Urinary bladder (tissue), 4 donors: Measurements from ENCODE around the gene LPGAT1. TPM values are rescaled to one million over a fixed set of nuclear protein-coding genes. Genes with fewer than 3 reads are reported as not detected.

ENCODE experiments used
- DNase-seq: peaks from one replicate; pipeline ENCODE4 v3.0.0-alpha.2; 2015; ENCODE audit errors: extremely low spot score
- H3K27ac ChIP-seq: one replicate; pipeline ENCODE4 v1.5.1; 2013; ENCODE audit warnings: low read depth, mild to moderate bottlenecking, moderate library complexity
- H3K36me3 ChIP-seq: one replicate; pipeline ENCODE4 v1.6.1; 2013; ENCODE audit warnings: mild to moderate bottlenecking, moderate library complexity; ENCODE audit not compliant: insufficient read depth
- H3K4me1 ChIP-seq: one replicate; pipeline ENCODE4 v1.6.1; 2013; ENCODE audit warnings: mild to moderate bottlenecking, moderate library complexity; ENCODE audit not compliant: insufficient read depth
- H3K4me3 ChIP-seq: one replicate; pipeline ENCODE4 v1.5.1; 2013; ENCODE audit warnings: low read depth, low read length
- WGBS: extraction: QIAGEN DNeasy Blood & Tissue Kit; methylation state at CpG from one replicate; pipeline ENCODE4 v1.1.7; 2013; 5-methylcytosine and 5-hydroxymethylcytosine counted together
- polyA plus RNA-seq: library from polyadenylated mRNA; stranded (reverse); fragments of 200-250 nt; gene quantifications from one replicate; pipeline ENCODE4 v1.2.3, GENCODE V29; 2013
- total RNA-seq: library from RNA; depleted of rRNA; stranded (reverse); fragments of >200 nt; gene quantifications from one replicate; pipeline ENCODE4 v1.2.3, GENCODE V29; 2014
- donor health status: healthy with polysubstance abuse.
- donor health status: healthy.

Gene LPGAT1
- total and polyA plus RNA-seq, 2 donors, result 13.4 to 50.2 TPM

DNA sequence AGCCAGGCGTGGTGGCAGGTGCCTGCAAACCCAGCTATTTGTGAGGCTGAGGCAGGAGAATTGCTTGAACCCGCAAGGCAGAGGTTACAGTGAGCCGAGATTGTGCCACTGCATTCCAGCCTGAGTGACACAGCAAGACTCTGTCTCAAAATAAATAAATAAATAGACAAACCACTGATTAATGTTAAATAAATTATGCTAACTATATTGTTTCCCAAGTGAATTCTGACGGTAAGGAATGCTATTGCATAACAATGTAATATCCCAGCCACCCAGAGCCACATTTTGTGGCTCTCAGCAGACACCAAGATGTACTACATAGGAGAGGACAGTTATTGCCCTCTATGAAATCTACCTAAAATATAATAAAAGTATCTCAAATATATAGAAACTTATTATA is 55.4 kb downstream of the LPGAT1 start:
- Histone ChIP-seq H3K4me3 (no peak overlapping the region), H3K4me1 (no peaks in the 10 kb centered on the region), H3K36me3 (no peaks in the 10 kb centered on the region), H3K27ac (no peak overlapping the region)
- 87% methylated on average over 4 of the region's 4 CpGs for WGBS
- DNase-seq, result no peak

- no peak overlapping the region for H3K27ac ChIP-seq
- no peak for DNase-seq
- no peaks in the 10 kb centered on the region for H3K4me1 ChIP-seq
- H3K36me3 ChIP-seq, result peaks cover 3% of the 10 kb centered on the region
- no peak overlapping the region for H3K4me3 ChIP-seq
- 96% methylated on average over 1 of the region's 1 CpG for WGBS
Measured at GRCh38 chr1:211764701-211765100, 65.9 kb downstream of the LPGAT1 start.

DNA sequence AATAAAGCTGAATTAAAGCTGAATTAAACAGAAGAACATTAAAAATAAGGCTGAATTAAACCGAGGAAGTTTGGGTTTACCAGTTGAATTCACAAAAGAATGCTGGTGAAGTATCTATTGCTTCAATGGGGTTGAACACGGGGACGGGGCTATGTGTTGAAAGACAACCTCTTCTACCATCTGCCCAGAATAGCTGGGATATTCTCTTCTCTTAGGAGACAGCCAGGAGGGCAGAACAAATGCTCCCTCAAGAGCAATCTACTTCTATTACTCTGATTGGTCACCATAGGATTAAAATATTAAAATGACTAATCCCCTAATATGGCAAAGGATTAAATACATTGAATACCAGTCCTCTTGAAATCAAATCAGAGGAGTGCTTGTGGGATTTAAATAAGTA is 68.4 kb downstream of the LPGAT1 start:
- peaks cover 3% of the 10 kb centered on the region for H3K36me3 ChIP-seq
- 98% methylated on average over 3 of the region's 3 CpGs for WGBS
- DNase-seq, result no peak
- H3K27ac ChIP-seq, result no peak overlapping the region
- no peaks in the 10 kb centered on the region for H3K4me1 ChIP-seq
- no peak overlapping the region for H3K4me3 ChIP-seq

GRCh38 chr1:211761400-211761799 is 69.2 kb downstream of the LPGAT1 start:
- no peaks in the 10 kb centered on the region for H3K4me1 ChIP-seq
- H3K36me3 ChIP-seq, result peaks cover 3% of the 10 kb centered on the region
- no peak overlapping the region for H3K27ac ChIP-seq
- DNase-seq, result no peak
- H3K4me3 ChIP-seq, result no peak overlapping the region

GRCh38 chr1:211756471-211757020 is 74.0 kb downstream of the LPGAT1 start:
- no peaks in the 10 kb centered on the region for H3K4me1 ChIP-seq
- H3K27ac ChIP-seq, result no peak overlapping the region
- DNase-seq, result no peak
- no peaks in the 10 kb centered on the region for H3K36me3 ChIP-seq
- no peak overlapping the region for H3K4me3 ChIP-seq
- WGBS, result 96% methylated on average over 7 of the region's 7 CpGs

- Histone ChIP-seq H3K4me1 (no peaks in the 10 kb centered on the region), H3K4me3 (no peak overlapping the region), H3K36me3 (peaks cover 5% of the 10 kb centered on the region), H3K27ac (no peak overlapping the region)
- 81% methylated on average over 4 of the region's 4 CpGs for WGBS
- DNase-seq, result no peak
Measured at GRCh38 chr1:211753649-211754251, 76.8 kb downstream of the LPGAT1 start.

GRCh38 chr1:211752951-211753486 is 77.5 kb downstream of the LPGAT1 start:
- peaks cover 5% of the 10 kb centered on the region for H3K36me3 ChIP-seq
- no peaks in the 10 kb centered on the region for H3K4me1 ChIP-seq
- 28% methylated on average over 2 of the region's 2 CpGs for WGBS
- no peak overlapping the region for H3K27ac ChIP-seq
- no peak overlapping the region for H3K4me3 ChIP-seq
- DNase-seq, result no peak

DNA sequence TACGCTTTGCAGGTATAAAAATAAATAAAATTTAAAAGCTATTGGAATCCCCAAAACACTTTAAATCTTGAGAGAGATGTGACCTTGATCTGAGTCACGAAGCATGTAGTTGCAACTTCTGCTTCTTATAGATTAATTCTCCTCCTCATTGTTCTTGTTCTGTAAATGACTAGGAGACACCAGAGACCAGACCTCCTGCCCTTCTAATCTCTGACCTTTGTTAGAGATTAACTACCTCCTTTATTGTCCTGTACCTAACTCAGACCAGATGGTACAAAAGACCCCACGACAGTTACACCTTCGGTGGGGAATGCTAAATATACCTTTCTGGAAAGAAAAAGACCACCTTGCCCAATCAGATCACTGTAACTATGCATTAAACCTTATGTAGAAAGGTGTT is 78.2 kb downstream of the LPGAT1 start:
- H3K27ac ChIP-seq, result no peak overlapping the region
- WGBS, result 78% methylated on average over 4 of the region's 4 CpGs
- DNase-seq, result no peak
- H3K4me1 ChIP-seq, result no peaks in the 10 kb centered on the region
- H3K4me3 ChIP-seq, result no peak overlapping the region
- peaks cover 7% of the 10 kb centered on the region for H3K36me3 ChIP-seq

DNA sequence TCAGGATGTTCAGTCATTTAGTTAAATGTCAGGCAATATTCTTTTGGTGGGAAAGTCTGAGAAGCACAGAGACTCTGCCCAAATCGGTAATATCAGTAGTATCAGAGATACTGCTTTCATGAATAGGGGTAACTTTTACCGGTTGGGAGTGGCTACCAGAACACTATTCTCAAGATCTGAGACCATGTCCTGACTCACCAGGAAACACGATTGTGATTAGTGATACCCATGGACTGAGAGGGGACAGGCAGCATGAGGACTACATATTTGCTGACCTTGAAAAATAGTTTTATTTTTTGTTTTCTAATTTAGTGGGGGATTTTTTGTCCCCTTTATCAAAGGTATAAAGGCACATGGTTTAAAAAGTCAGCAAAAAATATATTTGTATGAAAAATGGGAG is 79.1 kb downstream of the LPGAT1 start:
- Histone ChIP-seq H3K4me1 (no peaks in the 10 kb centered on the region), H3K4me3 (no peak overlapping the region), H3K36me3 (peaks cover 7% of the 10 kb centered on the region), H3K27ac (no peak overlapping the region)
- WGBS, result 70% methylated on average over 3 of the region's 3 CpGs
- no peak for DNase-seq

DNA sequence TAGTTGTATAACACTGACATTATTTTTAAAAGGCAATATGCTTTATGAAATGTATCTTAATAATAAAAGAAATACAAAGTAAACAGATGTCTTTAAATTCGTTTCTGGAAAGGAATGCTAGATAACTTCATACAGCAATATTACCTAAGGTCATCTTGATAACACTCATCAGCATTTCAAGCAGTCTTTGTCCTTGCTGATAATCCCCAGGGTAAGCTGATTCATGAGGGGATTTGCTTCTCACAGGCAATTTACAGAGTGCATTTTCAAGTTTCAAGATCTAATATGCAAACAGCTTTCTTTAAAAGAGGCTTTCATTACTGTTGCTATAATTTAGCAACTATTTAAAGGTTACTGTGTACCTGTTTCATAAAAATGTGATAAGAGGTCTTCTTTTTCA is 80.0 kb downstream of the LPGAT1 start:
- no peaks in the 10 kb centered on the region for H3K4me1 ChIP-seq
- no peak overlapping the region for H3K4me3 ChIP-seq
- WGBS, result 30% methylated on average over 1 of the region's 1 CpG
- no peak for DNase-seq
- H3K27ac ChIP-seq, result no peak overlapping the region
- peaks cover 7% of the 10 kb centered on the region for H3K36me3 ChIP-seq

DNA sequence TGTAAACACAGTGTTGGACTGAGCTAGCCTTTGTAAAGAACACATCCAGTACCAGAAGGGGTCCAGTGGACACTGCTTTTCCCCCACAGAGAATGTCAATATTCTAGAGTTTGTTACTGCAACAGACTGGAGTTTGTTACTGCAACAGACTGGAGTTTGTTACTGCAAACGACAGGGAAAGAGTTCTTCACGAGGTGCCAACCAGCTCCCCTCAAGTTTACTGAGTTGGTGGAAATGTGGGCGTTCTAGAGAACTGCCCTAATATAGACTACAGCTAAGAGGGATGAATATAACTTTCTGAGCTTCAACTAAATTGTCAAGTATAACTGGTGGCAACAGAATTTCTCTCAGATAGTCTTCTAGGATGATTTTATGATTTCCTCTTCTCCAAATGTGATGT is 81.3 kb downstream of the LPGAT1 start:
- no peak overlapping the region for H3K27ac ChIP-seq
- no peak for DNase-seq
- H3K4me3 ChIP-seq, result no peak overlapping the region
- H3K4me1 ChIP-seq, result no peaks in the 10 kb centered on the region
- H3K36me3 ChIP-seq, result peaks cover 7% of the 10 kb centered on the region
- 62% methylated on average over 3 of the region's 3 CpGs for WGBS

DNA sequence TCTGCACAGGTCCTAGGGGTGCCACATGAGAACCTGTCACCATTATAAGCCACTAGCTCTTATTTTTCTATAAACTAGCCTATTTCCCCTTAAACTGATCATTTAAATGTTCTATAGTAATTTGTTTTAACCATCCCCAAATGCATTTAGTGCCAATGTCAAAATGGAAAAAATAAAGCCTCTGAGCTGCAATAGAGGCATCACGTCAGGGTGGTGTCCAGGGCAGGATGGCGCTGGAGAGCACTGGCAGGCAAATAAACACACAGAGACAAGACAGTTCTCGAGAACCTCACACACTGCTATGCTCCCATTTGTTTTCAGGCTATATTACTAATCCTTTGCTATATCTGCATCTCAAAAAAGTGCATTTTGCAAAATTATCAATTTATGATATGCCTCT is 81.8 kb downstream of the LPGAT1 start:
- DNase-seq, result no peak
- H3K27ac ChIP-seq, result no peak overlapping the region
- H3K4me1 ChIP-seq, result no peaks in the 10 kb centered on the region
- no peak overlapping the region for H3K4me3 ChIP-seq
- 80% methylated on average over 3 of the region's 3 CpGs for WGBS
- H3K36me3 ChIP-seq, result peaks cover 7% of the 10 kb centered on the region

- no peaks in the 10 kb centered on the region for H3K4me1 ChIP-seq
- no peak for DNase-seq
- no peak overlapping the region for H3K27ac ChIP-seq
- H3K4me3 ChIP-seq, result no peak overlapping the region
- H3K36me3 ChIP-seq, result peaks cover 2% of the 10 kb centered on the region
- WGBS, result 79% methylated on average over 4 of the region's 4 CpGs
Measured at GRCh38 chr1:211742889-211743529, 87.6 kb downstream of the LPGAT1 start.

- Histone ChIP-seq H3K36me3 (no peaks in the 10 kb centered on the region), H3K4me3 (no peak overlapping the region), H3K4me1 (no peaks in the 10 kb centered on the region), H3K27ac (no peak overlapping the region)
- 91% methylated on average over 1 of the region's 1 CpG for WGBS
- no peak for DNase-seq
Measured at GRCh38 chr1:211742272-211742671, 88.3 kb downstream of the LPGAT1 start.
